GM10248 (cell line): Measurements from ENCODE around the gene SKP2.
"Not testable (repeated sequence)": the region's sequence is repeated elsewhere in the genome, so short reads cannot be mapped to it uniquely, and the experiment has no call there.

Source experiments
- CTCF ChIA-PET: fragments of 300-600 bp; sonication (Branson Sonifier 250); formaldehyde crosslinking; extraction: SDS; loops from one replicate; lab custom pipeline; 2021; ENCODE audit warnings: antibody characterized with exemption; lab: Yijun Ruan, JAX
- POLR2A ChIA-PET: fragments of 350-650 bp; sonication (Branson Sonifier 250); formaldehyde crosslinking; extraction: SDS; loops from one replicate; lab custom pipeline; 2020; ENCODE audit warnings: antibody characterized with exemption; lab: Yijun Ruan, JAX
- DNase-seq: peaks from one replicate; pipeline ENCODE4 v3.0.0; 2012; ENCODE audit errors: extremely low spot score
- TF ChIP-seq, protein P1 (sequence below): IDR thresholded peaks from 2 replicates; pipeline ENCODE4 v1.5.1; 2012; ENCODE audit warnings: mild to moderate bottlenecking, low read depth; ENCODE audit errors: extremely low read depth, missing control alignments, control extremely low read depth

The SKP2 gene

GRCh38 chr5:36193746-36194145, 41.8 kb downstream of the SKP2 start:
- CTCF ChIA-PET, result no interaction called here
- TF ChIP-seq, protein P1, sequence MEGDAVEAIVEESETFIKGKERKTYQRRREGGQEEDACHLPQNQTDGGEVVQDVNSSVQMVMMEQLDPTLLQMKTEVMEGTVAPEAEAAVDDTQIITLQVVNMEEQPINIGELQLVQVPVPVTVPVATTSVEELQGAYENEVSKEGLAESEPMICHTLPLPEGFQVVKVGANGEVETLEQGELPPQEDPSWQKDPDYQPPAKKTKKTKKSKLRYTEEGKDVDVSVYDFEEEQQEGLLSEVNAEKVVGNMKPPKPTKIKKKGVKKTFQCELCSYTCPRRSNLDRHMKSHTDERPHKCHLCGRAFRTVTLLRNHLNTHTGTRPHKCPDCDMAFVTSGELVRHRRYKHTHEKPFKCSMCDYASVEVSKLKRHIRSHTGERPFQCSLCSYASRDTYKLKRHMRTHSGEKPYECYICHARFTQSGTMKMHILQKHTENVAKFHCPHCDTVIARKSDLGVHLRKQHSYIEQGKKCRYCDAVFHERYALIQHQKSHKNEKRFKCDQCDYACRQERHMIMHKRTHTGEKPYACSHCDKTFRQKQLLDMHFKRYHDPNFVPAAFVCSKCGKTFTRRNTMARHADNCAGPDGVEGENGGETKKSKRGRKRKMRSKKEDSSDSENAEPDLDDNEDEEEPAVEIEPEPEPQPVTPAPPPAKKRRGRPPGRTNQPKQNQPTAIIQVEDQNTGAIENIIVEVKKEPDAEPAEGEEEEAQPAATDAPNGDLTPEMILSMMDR, result no peak
- no peak for DNase-seq
- POLR2A ChIA-PET, result no interaction called here

DNA sequence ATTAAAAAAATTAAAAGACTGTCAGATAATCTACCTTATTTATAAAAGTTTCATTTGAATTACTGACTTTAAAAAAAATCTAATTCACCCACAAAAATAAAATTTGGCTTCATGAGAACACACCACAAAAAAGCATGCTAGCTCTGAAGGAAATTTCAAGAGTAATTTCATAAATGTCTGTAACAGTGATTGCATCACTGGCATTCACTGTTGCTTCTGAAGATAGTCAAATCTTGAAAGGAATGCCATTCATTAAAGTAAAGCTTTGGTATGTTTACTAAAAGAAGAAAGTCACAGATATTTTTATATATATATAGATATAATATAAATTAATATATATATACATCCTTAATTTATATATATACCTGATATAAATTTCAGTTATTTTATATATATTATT, 46.4 kb downstream of the SKP2 start:
- POLR2A ChIA-PET, result no interaction called here

DNA sequence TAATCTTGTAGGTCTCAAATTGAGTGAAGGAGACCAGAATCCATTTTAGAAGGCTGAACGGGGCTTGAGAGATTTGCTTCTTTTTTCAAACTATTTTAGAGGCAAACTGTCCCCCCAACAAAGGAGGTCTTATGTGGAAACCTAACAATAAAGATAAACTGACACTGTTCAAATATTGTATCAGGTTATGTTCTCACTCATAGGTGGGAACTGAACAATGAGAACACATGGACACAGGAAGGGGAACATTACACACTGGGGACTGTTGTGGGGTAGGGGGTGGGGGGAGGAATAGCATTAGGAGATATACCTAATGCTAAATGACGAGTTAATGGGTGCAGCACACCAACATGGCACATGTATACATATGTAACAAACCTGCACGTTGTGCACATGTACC, 46.9 kb downstream of the SKP2 start:
- DNase-seq, CTCF ChIA-PET, POLR2A ChIA-PET: not testable (repeated sequence)

More for the DNA sequence above, 46.4 kb downstream of the SKP2 start:
- TF ChIP-seq, protein P1, result no peak
- CTCF ChIA-PET, result interaction anchor here (1.9 kb wide), 1 partner anchor 20 kb away, joined by 5 read pairs; no protein-coding TSS in a partner anchor
- DNase-seq, result no peak

GRCh38 chr5:36199620-36200019, 47.7 kb downstream of the SKP2 start:
- ChIA-PET CTCF (interaction anchor here (1.1 to 1.4 kb wide), 2 partner anchors 42 to 106 kb away, joined by 3 read pairs; no protein-coding TSS in a partner anchor), POLR2A (no interaction called here)
- no peak for DNase-seq
- TF ChIP-seq, protein P1, result no peak

DNA sequence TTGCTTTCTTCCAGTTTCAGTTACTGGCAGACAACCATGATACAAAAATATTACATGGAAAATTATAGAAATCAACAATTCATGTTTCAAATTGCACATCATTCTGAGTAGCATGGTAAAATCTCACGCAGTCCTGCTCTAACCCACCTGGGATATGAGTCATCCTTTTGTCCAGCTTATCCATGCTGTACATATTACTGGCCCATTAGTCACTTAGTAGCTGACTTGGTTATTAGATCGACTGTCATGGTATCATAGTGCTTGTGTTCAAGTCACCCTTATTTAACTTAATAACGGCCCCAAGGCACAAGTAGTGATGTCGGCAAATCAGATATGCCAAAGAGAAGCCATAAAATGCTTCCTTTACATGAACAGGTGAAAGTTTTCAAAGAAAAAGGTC, 48.6 kb downstream of the SKP2 start:
- TF ChIP-seq, protein P1, result no peak
- DNase-seq, result no peak
- ChIA-PET CTCF (interaction anchor here (1.1 to 1.4 kb wide), 2 partner anchors 43 to 106 kb away, joined by 3 read pairs; no protein-coding TSS in a partner anchor), POLR2A (no interaction called here)

GRCh38 chr5:36202521-36202961, 50.6 kb downstream of the SKP2 start:
- TF ChIP-seq, protein P1, result no peak
- CTCF ChIA-PET, result interaction anchor here (1.1 to 1.7 kb wide), 2 partner anchors 24 to 39 kb away, joined by 3 to 4 read pairs; partner anchors contain the start of gene NADK2
- POLR2A ChIA-PET, result interaction anchor here (0.7 kb wide), 1 partner anchor 412 kb away, joined by 3 read pairs; no protein-coding TSS in a partner anchor
- no peak for DNase-seq

DNA sequence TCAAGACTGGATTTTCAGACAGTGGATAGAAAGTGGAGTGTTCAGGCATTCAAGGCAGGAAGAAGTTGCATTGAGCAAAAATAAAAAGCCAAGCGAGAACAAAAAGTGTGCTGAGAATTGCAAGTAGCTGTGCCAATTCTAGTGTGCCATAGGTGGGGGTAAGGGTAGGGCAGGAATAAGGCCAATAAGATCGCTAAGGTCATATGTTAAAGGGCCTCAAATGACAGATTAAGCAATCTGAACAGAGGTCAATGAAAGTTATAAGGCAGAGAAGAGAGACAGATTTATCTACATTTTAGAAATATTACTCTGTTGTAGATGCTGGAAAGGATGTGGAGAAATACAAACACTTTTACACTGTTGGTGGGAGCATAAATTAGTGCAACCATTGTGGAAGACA, 53.4 kb downstream of the SKP2 start:
- ChIA-PET CTCF (interaction anchor here (1.4 kb wide), 1 partner anchor 60 kb away, joined by 3 read pairs; no protein-coding TSS in a partner anchor), POLR2A (no interaction called here)
- TF ChIP-seq, protein P1, result no peak
- no peak for DNase-seq
